HG03280 (cell line): ENCODE measurements around the gene TMTC2.

Source experiments
- ATAC-seq: cut with Tn5 transposase; IDR thresholded peaks from one replicate; pipeline ENCODE4 v1.9.1; 2021; ENCODE audit warnings: mild to moderate bottlenecking, moderate library complexity; ENCODE audit not compliant: unreplicated experiment

Gene TMTC2

DNA sequence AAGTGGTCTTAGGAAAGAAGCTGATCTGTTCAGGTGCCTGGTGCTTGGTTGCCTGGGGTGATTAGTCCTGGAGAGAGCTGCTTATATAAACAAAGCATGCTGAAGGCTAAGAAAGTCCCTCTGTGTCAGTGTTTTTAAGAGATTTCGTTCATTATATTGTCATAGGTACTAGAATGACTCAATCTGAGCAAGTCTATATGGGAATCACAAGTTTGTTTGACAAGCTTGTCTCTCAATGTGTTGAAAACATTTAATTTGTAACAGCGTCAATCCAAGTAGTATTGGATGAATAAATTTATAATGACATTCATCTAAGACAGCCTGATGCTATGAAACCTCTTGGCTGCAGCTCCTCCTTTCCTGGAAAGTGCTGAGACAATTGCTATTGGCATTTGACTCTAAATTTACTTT lies 256.3 kb downstream of the TMTC2 start:
- ATAC-seq: no peak

DNA sequence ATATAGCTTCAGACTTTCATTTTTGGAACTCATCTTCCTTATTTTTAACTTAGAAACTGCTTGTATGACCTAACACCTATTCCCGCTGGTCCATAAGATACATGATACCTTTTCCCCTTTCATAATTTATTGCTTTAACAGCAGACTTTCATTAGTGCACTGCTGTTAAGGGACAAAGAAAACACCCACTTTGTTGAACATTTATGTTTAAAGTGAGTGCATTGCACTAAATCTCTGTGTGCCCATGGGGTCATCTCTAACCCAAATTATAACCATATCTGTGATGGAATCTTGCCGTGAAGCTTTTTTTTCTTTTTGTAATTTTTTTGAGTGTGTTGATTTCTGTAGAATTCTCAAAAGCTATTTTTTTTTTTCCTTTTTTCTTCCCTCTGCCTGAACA lies 261.8 kb downstream of the TMTC2 start:
- ATAC-seq: no peak

DNA sequence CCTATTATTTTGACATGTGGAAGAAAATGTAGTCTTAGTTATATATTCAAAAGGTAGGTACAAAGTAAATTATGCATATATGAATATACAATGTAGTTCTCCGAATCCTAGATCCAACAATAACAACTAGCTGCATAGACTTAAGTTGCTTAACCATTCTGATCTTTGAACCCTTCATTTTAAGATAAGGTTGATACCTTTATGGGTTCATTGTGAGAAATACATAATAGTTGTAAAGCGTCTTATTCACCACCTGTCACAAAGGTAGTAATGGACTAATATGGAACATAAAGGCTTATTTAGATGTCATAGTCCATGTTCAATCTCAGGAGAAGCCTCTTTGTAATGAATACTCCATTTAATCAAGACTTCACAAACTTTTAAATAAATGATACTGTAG lies 263.6 kb downstream of the TMTC2 start:
- no peak for ATAC-seq

DNA sequence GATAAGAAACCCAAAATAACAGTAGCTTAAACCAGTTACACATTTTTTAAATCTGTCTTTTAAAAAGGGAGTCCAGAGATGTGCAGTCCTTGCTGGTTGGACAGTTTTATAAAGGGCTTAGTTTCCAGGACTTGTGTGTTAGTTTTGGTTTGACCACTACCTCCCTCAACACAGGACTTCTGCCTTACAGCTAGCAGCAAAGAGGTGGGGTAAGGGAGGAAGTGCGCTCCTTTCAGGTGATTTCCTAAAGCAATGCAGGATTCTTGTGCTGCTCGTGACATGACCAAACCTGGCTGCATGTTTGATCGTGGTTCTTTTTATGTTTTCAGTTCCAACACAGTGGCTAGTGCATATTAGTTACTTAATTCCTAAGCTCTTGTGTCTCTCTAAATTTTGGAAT lies 266.2 kb downstream of the TMTC2 start:
- no peak for ATAC-seq

DNA sequence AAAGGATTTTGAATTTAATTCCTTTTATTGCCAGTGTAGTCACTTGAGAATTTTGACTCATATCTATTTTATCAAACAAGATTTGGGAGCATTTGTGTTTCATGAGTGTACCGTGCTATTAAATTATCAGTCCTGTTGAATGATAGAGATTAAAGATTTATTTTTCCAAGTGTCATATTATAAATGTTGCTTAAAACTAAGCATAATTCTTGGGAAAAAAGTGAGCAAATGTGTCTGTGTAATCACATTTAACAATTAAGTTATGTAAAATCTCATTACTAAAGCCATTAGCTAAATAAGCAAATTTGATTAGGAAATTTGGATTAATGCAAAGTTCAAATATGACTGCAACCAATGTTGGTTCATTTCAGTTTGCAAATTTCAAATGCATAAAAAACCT lies 266.7 kb downstream of the TMTC2 start:
- ATAC-seq: no peak

DNA sequence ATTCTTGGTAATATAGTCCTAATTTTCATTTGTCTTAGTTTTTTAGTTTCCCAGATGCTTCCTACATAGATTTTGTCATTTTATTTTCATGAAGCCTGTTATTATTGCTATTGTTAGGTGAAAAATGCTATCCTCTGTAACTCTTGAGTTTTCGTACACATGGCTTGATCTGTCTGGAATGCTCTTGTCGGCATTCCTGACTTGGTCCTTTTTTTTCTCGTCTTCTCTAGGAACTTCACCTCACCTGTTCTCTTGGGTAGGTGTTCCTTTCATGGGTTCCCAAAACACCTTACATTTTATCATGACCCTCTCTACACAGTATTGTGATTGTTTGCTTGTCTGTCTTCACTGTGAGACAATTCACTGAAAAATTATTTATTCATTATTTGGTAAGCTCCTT lies 267.4 kb downstream of the TMTC2 start:
- no peak for ATAC-seq

DNA sequence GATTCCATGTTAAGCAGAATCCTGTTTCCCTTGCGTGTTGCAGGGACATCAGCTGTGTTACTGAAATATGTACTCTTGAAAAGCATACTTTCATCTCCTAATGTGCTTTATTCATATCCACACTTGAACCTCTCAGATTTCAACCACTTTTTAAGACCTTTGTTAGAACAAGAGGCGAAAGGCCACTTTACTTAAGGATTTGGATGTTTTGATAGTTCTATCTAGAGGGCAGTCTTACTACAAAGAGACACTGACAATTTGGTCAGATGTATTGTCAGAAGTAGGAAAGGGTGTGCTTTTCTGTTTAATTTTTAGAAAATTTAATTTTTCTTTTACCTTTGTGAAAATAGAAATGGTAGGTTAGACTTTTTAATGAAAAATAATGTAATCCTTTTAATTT lies 267.9 kb downstream of the TMTC2 start:
- no peak for ATAC-seq

DNA sequence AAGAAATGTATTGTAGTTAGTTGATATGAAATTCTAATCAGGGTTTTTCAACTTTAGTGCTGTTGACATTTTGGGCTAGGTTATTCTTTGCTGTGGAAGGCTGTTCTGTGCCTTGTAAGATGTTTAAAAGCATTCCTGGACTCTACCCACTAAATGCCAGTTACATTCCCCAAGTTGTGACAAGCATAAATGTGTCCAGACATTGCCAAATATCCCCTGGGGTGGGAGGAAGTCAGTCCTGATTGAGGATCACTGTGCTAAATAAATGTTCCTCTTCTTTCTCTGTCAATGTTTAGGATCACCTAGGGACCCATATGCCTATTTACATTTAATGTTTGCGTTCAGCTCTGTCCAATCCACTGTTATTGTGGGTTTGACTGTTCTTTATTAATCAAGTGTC lies 268.3 kb downstream of the TMTC2 start:
- ATAC-seq: no peak

DNA sequence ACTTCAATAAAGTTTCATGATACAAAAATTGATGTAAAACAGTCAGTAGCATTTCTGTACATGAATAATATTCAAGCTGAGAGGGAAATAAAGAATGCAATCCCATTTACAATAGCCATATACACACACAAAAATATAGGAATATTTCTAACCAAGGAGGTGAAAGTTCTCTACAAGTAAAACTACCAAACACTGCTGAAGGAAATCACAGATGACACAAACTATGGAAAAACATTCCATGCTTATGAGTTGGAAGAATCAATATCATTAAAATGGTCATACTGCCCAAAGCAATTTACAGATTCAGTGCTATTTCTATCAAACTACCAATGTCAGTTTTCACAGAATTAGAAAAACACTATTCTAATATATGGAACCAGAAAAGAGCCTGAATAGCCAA lies 272.3 kb downstream of the TMTC2 start:
- no peak for ATAC-seq

DNA sequence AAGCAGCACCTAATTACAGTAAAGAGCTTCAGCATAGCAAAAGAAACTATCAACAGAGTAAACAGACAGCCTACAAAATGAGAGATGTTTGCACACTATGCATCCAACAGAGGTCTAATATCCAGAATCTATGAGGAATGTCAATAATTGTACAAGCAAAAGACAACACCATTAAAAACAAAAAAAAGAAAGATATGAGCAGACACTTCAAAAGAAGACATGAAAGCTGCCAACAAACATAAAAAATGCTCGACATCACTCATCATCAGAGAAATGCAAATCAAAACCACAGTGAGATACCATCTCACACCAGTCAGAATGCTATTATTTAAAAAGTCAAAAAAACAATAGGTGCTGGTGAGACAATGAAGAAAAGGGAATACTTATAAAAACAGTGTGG lies 273.1 kb downstream of the TMTC2 start:
- no peak for ATAC-seq

DNA sequence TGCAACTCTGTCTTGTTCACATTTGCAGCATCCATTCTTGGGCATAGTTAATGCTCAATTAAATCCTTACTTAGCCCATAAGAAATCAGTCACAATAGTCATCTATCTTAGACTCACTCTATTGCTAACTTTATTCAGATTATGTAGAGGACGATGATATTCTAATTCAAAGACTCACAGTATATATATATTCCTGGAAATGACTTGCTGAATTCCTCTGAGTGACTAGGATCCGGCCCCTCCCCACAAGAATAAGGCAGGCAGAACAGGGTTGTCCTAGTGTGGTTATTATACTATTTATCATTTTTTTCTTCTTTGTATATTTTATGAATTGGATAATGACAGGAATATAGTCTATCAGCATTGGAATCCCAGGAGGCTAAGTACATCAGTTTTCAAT lies 275.1 kb downstream of the TMTC2 start:
- no peak for ATAC-seq

DNA sequence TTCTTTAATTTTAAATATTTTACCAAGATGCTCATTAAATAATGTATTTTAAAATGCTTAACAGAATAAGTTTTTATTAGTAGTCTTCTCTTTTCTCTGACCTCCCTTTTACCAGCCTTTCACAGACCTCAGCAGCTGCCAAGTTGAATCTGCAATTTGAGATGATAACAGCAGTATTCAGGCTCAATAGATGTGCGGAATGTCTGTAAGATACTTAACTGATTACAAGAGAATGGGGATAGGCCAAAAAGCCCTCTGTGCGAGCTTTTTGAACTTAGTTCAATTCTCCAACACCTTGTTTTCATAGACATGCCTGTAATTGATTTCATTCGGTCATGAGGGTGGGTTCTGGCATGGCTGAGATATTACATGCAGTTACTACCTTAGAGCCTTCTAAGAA lies 277.2 kb downstream of the TMTC2 start:
- no peak for ATAC-seq

DNA sequence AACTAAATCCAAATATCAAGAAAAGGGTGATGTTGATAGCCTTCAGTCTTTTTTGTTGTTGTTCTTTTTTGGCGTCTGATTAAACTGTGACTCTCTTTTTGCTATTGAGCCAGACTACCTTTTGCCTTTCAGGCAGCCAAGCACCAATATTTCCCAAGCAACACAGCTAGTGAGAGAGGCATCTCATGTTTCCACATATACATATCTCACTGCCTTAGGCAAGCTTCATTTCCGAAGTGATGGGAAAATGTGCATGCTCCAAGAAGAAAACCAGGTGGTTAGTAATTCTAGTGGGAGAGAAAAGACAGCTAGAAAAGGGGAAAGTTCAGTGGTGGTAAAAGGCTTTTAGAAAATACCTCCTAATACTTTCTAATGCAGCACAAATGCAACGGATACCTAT lies 277.7 kb downstream of the TMTC2 start:
- ATAC-seq: no peak

DNA sequence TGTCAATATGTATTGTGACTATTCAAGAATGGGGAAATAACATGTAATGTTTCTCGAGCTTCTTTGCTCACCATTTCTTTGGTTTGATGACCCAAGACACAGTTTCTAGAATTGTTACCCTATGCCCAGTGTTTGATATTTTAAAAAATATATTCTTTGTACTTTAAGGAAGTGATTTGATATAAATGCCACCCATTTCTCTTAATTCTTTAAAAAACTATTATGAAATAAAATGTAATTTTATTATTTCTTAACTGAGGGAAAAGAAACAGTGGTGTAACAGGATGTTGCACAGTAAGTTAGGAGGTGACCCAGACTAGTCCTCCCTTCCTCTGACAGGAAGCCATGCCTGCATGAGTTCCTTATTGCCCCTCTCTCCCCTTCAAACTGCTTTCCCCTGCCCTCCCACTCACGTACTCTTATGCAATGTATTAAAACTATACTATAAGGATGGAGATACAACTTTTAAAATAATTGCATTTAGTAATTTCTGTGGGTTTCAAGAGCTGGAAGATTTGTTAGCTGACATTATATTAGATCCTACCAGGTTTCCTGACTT lies 279.4 kb downstream of the TMTC2 start:
- ATAC-seq: no peak

DNA sequence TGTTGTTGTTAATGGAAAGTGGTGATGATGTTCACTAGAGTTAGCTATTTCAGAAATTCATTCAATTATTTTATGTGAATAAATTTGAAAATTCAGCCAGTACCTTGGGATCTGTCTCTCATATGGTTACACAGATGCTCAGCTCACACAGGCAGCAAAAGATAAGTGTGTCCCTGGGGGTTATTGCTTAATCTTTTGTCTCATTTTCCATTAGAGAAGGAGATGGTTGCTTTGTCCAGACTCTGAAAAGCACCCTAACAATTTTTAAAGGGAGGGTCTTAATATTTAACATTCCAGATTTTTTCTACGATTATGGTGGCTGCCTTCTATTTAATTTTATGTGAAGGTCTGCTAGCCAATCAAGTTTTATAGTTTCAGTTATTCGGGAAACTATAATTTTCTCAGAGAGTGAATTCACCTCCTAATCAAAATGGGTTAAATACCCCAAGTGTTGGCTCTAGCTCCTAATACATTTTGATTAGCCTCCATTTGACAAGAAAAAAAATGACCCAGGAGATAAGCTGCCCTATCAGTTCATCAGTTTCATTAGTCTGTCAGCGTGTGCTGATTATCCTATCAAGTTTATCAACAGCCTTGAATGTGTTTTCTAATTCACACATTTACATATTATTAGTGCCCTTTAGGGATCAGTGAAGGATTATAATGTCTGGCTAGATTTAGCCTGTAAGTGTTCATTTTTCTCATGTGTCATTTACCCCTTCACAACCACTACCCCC lies 282.1 kb downstream of the TMTC2 start:
- no peak for ATAC-seq

DNA sequence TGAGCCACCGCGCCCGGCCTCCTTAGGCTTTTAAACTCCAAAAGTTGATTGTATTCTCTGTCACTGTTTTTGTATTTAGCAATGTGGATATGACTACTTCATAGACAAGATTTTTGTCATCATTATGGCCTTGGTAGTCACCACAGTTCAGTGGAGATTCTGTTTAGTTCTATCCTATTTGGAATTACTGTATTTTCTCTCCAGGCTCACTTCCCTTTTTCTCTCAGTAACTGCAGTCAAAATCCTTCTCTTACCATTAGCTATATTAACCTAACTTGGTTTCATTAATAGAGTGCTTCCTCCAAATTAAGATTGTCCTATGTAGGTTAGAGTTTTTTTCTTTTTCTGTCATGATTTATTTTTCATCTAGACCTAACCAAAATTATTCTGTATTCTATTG lies 283.9 kb downstream of the TMTC2 start:
- no peak for ATAC-seq

DNA sequence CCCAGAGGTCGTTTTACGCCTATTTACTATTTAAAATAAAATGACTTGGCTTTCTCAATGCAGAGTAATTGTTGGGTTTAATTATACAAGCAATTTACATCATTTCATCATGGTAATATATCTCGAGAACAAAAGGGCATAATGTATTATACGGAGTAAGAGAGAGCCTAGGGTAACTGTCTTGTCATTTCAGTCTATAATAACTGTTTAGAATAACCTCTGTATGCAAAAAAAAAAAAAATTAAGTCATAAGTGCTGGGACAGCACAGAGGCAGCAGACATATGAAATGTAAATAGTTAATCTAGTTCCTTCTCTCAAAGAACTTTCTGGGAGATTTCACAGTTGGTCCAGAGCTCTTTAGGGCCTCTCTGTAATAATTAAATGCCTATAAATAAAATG lies 284.9 kb downstream of the TMTC2 start:
- ATAC-seq: no peak

DNA sequence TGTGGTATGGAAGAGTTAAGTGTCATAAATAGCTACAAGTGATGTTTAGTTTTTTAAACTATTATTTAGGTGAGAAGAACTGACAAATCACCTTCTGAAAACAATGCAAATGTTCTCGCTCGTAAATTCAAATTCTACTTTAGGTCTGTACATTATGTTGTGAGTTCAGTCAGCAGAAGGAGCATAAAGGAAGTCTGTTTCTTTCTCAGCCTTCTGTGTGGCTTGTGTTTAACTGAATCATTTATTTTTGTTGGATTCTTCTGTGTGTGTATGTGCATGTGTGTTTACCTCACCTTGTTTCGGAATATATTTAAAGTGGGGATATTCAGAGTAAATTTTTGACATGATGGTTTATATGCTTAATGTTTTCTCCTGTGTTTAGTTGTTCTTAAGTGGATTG lies 285.9 kb downstream of the TMTC2 start:
- no peak for ATAC-seq

DNA sequence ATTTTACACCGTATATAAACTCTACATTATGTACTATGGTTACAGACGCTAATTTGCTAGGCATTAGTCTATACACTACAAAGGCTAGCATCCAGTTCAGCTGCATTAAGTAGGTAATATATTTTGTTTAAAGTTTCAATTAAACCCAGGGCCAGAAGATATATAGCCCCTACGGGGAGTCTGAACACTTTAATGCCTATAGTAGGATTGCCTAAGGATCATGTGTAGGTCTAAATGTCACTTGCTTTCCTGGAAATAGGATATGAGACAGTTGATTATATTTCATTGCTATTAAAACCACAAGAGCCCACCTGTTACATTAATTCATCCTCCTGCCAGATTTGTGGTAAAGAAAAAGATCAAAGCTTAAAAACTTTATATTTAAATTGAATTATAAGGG lies 286.9 kb downstream of the TMTC2 start:
- ATAC-seq: no peak

DNA sequence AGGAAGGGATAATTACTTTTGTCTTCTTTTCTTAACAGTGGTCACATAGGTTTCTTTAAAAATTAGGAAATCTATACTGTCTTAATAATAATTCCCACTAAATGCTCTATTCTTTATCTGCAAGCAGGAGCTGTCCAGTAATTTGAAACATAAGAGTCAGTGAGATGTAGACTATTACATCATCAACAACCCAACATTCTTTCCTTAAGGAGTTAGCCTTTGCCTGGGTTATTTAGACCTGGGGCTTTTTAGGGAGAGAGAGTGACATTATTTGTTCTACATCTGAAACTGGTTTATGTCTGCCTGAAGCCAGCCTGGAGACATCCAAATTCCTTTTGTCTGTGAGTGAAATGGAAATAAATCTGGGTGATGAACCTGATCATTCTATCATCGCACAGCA lies 294.4 kb downstream of the TMTC2 start:
- ATAC-seq: no peak

DNA sequence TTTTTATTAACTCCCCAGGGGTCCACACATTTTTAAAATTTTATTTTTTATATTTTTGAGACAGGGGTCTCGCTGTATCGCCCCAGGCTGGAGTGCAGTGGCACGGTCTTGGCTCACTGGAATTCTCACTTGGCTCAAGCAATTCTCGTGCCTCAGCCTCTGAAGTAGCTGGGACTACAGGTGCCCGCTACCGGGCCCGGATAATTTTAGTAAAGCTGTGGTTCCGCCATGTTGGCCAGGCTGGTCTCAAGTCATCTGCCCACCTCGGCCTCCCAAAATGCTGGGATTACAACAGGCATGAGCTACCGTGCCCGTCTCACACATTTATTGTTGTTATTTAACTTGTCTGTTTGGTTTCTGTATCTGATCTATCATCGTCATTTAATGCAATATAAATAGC lies 307.4 kb downstream of the TMTC2 start:
- ATAC-seq: no peak

DNA sequence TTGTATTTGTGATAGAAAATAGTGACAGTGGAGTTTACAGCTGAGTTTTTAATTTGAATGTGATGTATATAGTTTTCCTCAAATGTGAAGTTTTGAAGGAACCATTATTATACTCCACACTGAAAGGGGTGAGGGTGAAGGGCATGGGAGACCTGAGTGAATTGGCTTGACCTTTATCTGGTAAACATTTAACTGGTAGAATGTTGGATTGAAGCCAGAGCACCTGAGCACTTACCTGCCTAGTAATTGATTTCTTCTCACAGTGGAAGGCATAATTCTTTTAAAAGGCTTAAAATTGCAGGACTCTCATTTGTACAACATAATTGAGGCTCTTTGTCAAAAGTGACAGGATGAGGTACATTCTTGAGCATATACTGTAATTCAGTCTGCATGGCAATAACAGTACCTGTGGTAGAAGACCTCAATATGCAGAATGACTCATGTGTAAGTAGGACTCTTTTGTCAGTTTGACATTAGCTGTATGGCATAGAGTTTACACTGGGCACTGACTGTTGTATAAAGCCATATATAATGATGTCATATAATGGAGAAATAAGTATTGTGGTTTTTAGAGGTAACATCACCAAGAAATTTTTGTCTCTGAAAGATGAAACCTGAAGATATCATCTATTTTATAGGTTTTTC lies 309.6 kb downstream of the TMTC2 start:
- no peak for ATAC-seq

DNA sequence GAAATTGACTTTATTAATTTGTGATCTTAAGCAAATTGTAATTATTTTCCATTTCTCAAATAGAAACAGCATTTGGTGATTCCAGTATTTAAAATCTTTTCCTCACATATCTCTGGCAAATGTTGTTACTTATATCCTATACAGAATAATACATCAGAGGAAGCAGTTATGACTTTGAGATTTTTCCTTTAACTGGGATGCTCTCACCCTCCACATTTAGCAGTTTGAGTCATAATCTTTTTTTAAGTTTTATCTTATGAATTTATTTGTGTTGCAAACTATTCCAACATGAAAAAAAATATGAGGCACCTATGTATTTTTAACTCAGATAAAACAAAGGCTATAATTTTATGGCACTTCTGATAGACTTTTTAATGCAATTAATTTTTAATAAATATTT lies 311.8 kb downstream of the TMTC2 start:
- ATAC-seq: no peak
